HepG2 (cell line): ENCODE data around the gene TXNRD2. TPM values are rescaled to one million over a fixed set of nuclear protein-coding genes. Genes with fewer than 3 reads are reported as not detected.

Experiments used
- ATAC-seq: fragments of 200-7000 bp; cut with Tn5 transposase; 3 replicates; pipeline ENCODE4 v1.9.1; 2020; ENCODE audit warnings: mild to moderate bottlenecking, moderate library complexity
- BruUV-seq: library from RNA; stranded (reverse); fragments of 400-500 nt; replicated peaks from 2 replicates; lab custom pipeline; 2021; lab: Mats Ljungman, UMichigan
- CTCF ChIA-PET: fragments of 300-600 bp; formaldehyde crosslinking; extraction: SDS; loops from one replicate; lab custom pipeline; 2021; ENCODE audit warnings: low total read pairs, inconsistent platforms, low intra/inter-chr PET ratio; lab: Yijun Ruan, JAX
- POLR2A ChIA-PET: fragments of 350-600 bp; sonication (Branson Sonifier 250); formaldehyde crosslinking; loops from one replicate; lab custom pipeline; 2020; ENCODE audit warnings: antibody characterized with exemption, inconsistent platforms; lab: Yijun Ruan, JAX
- DNase-seq: peaks from one replicate; pipeline ENCODE4 v3.0.0-alpha.2; 2015; ENCODE audit warnings: low spot score
- FAIRE-seq: peaks from 3 replicates; lab custom pipeline; 2011; peaks lifted over from hg19 to GRCh38; lab: Jason Lieb, UNC
- H2AFZ ChIP-seq: one replicate; pipeline ENCODE4 v1.6.1; 2011; ENCODE audit warnings: low read length, inconsistent platforms
- H3K27ac ChIP-seq: fragments of 300-600 bp; 3 replicates; pipeline ENCODE4 v1.8.0; 2011; ENCODE audit warnings: mixed run types, mild to moderate bottlenecking, mixed read lengths, low read length, inconsistent platforms; ENCODE audit not compliant: insufficient read depth; ENCODE audit errors: extremely low read length
- H3K27me3 ChIP-seq, 2 experiments: fragments of 200-600 bp in 1 of 2; 2 replicates in 1 of 2; 3 replicates in 1 of 2; pipeline versions ENCODE4 v1.6.0 to v1.8.0; 2011; ENCODE audit warnings: low read length in 2 of 2, mild to moderate bottlenecking in 2 of 2, moderate library complexity in 2 of 2, inconsistent platforms in 1 of 2; ENCODE audit not compliant: insufficient read depth in 2 of 2, control insufficient read depth in 1 of 2
- H3K36me3 ChIP-seq, 2 experiments: fragments of 200-600 bp in 1 of 2; replicated peaks in 1 of 2; 2 replicates in 1 of 2; 3 replicates in 1 of 2; pipeline versions ENCODE4 v1.5.1 to v1.8.0; 2011; ENCODE audit warnings: low read length in 2 of 2, inconsistent platforms in 1 of 2; ENCODE audit not compliant: insufficient read depth in 2 of 2, control insufficient read depth in 1 of 2
- H3K4me1 ChIP-seq: 2 replicates; pipeline ENCODE4 v1.5.1; 2012; ENCODE audit warnings: low read length, inconsistent platforms; ENCODE audit not compliant: insufficient read depth
- H3K4me2 ChIP-seq: 2 replicates; pipeline ENCODE4 v1.6.0; 2011; ENCODE audit warnings: low read depth, low read length, inconsistent platforms
- H3K4me3 ChIP-seq, 3 experiments: fragments of 200-600 bp in 1 of 3; sonication (generic), shearing (Covaris generic) in 1 of 3; replicated peaks in 1 of 3; 2 replicates each; pipeline ENCODE4 v1.5.1; 2011 to 2016; ENCODE audit warnings: low read length in 3 of 3, inconsistent platforms in 2 of 3, low read depth in 2 of 3, mild to moderate bottlenecking in 2 of 3, control low read depth in 1 of 3, mixed read lengths in 1 of 3; ENCODE audit not compliant: insufficient read depth in 1 of 3
- H3K79me2 ChIP-seq: one replicate; pipeline ENCODE4 v1.6.1; 2011; ENCODE audit warnings: low read length, inconsistent platforms; ENCODE audit not compliant: insufficient read depth
- H3K9ac ChIP-seq: 2 replicates; pipeline ENCODE4 v1.6.0; 2011; ENCODE audit warnings: mild to moderate bottlenecking, low read depth, low read length, inconsistent platforms; ENCODE audit not compliant: insufficient read depth
- H3K9me3 ChIP-seq: 2 replicates; pipeline ENCODE4 v1.5.1; 2012; ENCODE audit warnings: mild to moderate bottlenecking, low read length
- H4K20me1 ChIP-seq: 2 replicates; pipeline ENCODE4 v1.6.0; 2011; ENCODE audit warnings: inconsistent platforms, mild to moderate bottlenecking, low read length, moderate library complexity; ENCODE audit not compliant: insufficient read depth
- NFAT5 ChIP-seq: sonication (generic); formaldehyde crosslinking; IDR thresholded peaks from 2 replicates; pipeline ENCODE4 v1.4.0; 2020; ENCODE audit warnings: missing genetic modification reagents
- POLR2A ChIP-seq, 2 experiments: IDR thresholded peaks; 2 replicates each; pipeline ENCODE4 v1.6.1; 2011; ENCODE audit warnings: low read depth in 2 of 2, low read length in 2 of 2, mild to moderate bottlenecking in 1 of 2, moderate library complexity in 1 of 2; ENCODE audit not compliant: insufficient read depth in 1 of 2
- PRDM4 ChIP-seq: sonication (generic); formaldehyde crosslinking; IDR thresholded peaks from 2 replicates; pipeline ENCODE4 v1.9.0; 2021; ENCODE audit warnings: missing genetic modification reagents, borderline replicate concordance
- ZBTB10 ChIP-seq: sonication (generic); formaldehyde crosslinking; IDR thresholded peaks from 2 replicates; pipeline ENCODE4 v1.4.0; 2020; ENCODE audit warnings: missing genetic modification reagents, borderline replicate concordance
- ZBTB37 ChIP-seq: sonication (generic); formaldehyde crosslinking; IDR thresholded peaks from 2 replicates; pipeline ENCODE4 v1.4.0; 2020; ENCODE audit warnings: mild to moderate bottlenecking, missing genetic modification reagents
- ZNF597 ChIP-seq: sonication (generic); formaldehyde crosslinking; IDR thresholded peaks from 2 replicates; pipeline ENCODE4 v1.5.0; 2020; ENCODE audit warnings: missing genetic modification reagents
- WGBS: methylation state at CpG from one replicate; pipeline ENCODE4 v1.1.6; 2017; ENCODE audit warnings: low lambda C conversion rate; 5-methylcytosine and 5-hydroxymethylcytosine counted together
- in situ Hi-C: cut with HindIII; loops from 2 replicates; pipeline ENCODE4 v1.10.0; 2017; ENCODE audit warnings: low pct_unique_long_range_greater_than_20kb; ENCODE audit not compliant: extremely low pct_ligation_motif_present
- intact Hi-C: fragments of 100-400 bp; cut with micrococcal nuclease; formaldehyde crosslinking; loops from one replicate; pipeline ENCODE4 v1.10.0; 2022; ENCODE audit not compliant: unreplicated experiment
- polyA plus RNA-seq, 8 experiments: library from polyadenylated mRNA; depleted of rRNA in 3 of 8; stranded (reverse) in 7 of 8; unstranded in 1 of 8; fragments of >200 nt; fragmentation: Illumina TruSeq in 4 of 8; extraction: Trizol in 4 of 8; gene quantifications; 2 replicates each; pipeline versions ENCODE4 v1.2.1 to v1.2.3, GENCODE V29; 2011 to 2016; ENCODE audit warnings: low read depth in 4 of 8, missing spikeins in 1 of 8, mixed read lengths in 1 of 8; ENCODE audit not compliant: insufficient read depth in 1 of 8
- total RNA-seq, 5 experiments: library from RNA; depleted of rRNA; stranded (reverse); fragments of >200 nt; fragmentation: Illumina TruSeq; extraction: Trizol; gene quantifications; 2 replicates each; pipeline ENCODE4 v1.2.3, GENCODE V29; 2016; ENCODE audit warnings: low read depth in 1 of 5

Gene TXNRD2
- total and polyA plus RNA-seq, 2 of the 13 experiments (the other 11 are each of a cell fraction or from before 2014, with no cell fraction given): 17.5 to 18.6 TPM

- TF ChIP-seq NFAT5 (CRISPR knock-in tag): no peak
Measured at GRCh38 chr22:19845054-19845722, 96.4 kb downstream of the TXNRD2 start (continued).

GRCh38 chr22:19844377-19845053 is 97.1 kb downstream of the TXNRD2 start:
- CTCF ChIA-PET: no interaction called here
- no peak overlapping the region for H2AFZ ChIP-seq
- no TSS peak for BruUV-seq
- TF ChIP-seq POLR2A (IDR thresholded peaks at IDR 0.05; ENCODE audit: insufficient read depth in 1 of 2, low read depth in 2 of 2, low read length in 2 of 2): 0 out of 4 replicates have a peak, but pooled peaks of 1 of the 2 experiments have one; percentile 17
- no peak for TF ChIP-seq ZBTB37 (CRISPR knock-in tag)
- no peak for TF ChIP-seq ZBTB10 (CRISPR knock-in tag)
- no peak for TF ChIP-seq ZNF597
- no peak for TF ChIP-seq PRDM4

More at GRCh38 chr22:19844377-19845053, 97.1 kb downstream of the TXNRD2 start:
- no peaks in the 10 kb centered on the region for H3K27me3 ChIP-seq
- H3K79me2 ChIP-seq: no peaks in the 10 kb centered on the region
- H3K4me1 ChIP-seq: peaks cover 44% of the 10 kb centered on the region
- POLR2A ChIA-PET: no interaction called here
- no peaks in the 10 kb centered on the region for H3K36me3 ChIP-seq
- in situ Hi-C loops (no loop called here), intact Hi-C loops (no loop called here)
- no peaks in the 10 kb centered on the region for H4K20me1 ChIP-seq
- no peak overlapping the region for H3K9ac ChIP-seq
- H3K27ac ChIP-seq: no peak overlapping the region
- H3K4me3 ChIP-seq: no peak overlapping the region
- FAIRE-seq: no peak
- ATAC-seq: no peak; the same call in 2 of the 3 replicates
- DNase-seq: no peak
- no peaks in the 10 kb centered on the region for H3K9me3 ChIP-seq
- H3K4me2 ChIP-seq: no peak overlapping the region
- WGBS: 86% methylated on average over 4 of the region's 18 CpGs
